ENCODE results near the gene CCL4L2. TPM values are rescaled to one million over a fixed set of nuclear protein-coding genes. Genes with fewer than 3 reads are reported as not detected.
"Not testable (repeated sequence)": the region's sequence is repeated elsewhere in the genome, so short reads cannot be mapped to it uniquely, and the experiment has no call there.

The CCL4L2 gene
- total RNA-seq = not detected
- long read RNA-seq = 0 reads

- peaks cover 50% of the 10 kb centered on the region for H3K27me3 ChIP-seq (ENCODE audit: low read depth)
- H3K27ac ChIP-seq (replicated peaks); H3K4me3 ChIP-seq; DNase-seq; H3K9me3 ChIP-seq (replicated peaks); intact Hi-C loops (cut with micrococcal nuclease); H3K36me3 ChIP-seq; H3K4me1 ChIP-seq: not testable (repeated sequence)
These were observed at the start of gene CCL4L2 for GRCh38 chr17:36210439-36211211. Gene CCL4L2 (plus strand): TSS chr17:36211063.

DNA sequence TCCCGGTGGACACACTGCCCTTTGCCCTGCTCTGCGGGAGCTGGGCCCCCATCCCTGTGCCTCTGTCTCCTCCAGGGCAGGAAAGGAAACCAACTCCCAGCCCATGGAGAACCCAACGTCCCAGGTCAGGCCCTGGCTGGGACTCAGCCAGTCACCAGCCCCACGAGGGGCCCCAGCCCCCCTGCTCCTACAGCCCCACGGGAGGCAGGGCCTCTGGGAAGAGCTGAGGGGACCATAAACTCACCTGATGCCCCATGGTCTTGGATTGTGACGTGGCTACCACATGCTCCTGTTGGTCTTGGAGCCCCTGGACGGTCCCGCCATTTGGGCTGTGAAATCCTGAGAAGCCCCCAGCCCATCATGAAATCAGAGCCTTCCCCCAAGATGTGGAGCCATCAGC lies 42.0 kb upstream of the CCL4L2 start:
- DNase-seq; H3K4me1 ChIP-seq; H3K27me3 ChIP-seq (ENCODE audit: low read depth); H3K36me3 ChIP-seq; H3K4me3 ChIP-seq; H3K9me3 ChIP-seq (replicated peaks); intact Hi-C loops (cut with micrococcal nuclease); H3K27ac ChIP-seq (replicated peaks): not testable (repeated sequence)

GRCh38 chr17:36176536-36176935 lies 34.3 kb upstream of the CCL4L2 start, which contains the start of gene TBC1D3B:
Gene TBC1D3B (minus strand): TSS chr17:36176636. CDS start chr17:36175050, 1,586 bp downstream.
- not testable (repeated sequence) for DNase-seq

GRCh38 chr17:36181446-36182175 lies 29.3 kb upstream of the CCL4L2 start:
- H3K4me3 ChIP-seq; H3K9me3 ChIP-seq (replicated peaks); intact Hi-C loops (cut with micrococcal nuclease); H3K27ac ChIP-seq (replicated peaks); H3K36me3 ChIP-seq; DNase-seq: not testable (repeated sequence)
- peaks cover 22% of the 10 kb centered on the region for H3K27me3 ChIP-seq (ENCODE audit: low read depth)
- peaks cover 12% of the 10 kb centered on the region for H3K4me1 ChIP-seq

More at GRCh38 chr17:36176536-36176935, 34.3 kb upstream of the CCL4L2 start, which contains the start of gene TBC1D3B:
- H3K4me1 ChIP-seq; H3K36me3 ChIP-seq; H3K4me3 ChIP-seq; intact Hi-C loops (cut with micrococcal nuclease); H3K27me3 ChIP-seq (ENCODE audit: low read depth); H3K9me3 ChIP-seq (replicated peaks); H3K27ac ChIP-seq (replicated peaks): not testable (repeated sequence)

DNA sequence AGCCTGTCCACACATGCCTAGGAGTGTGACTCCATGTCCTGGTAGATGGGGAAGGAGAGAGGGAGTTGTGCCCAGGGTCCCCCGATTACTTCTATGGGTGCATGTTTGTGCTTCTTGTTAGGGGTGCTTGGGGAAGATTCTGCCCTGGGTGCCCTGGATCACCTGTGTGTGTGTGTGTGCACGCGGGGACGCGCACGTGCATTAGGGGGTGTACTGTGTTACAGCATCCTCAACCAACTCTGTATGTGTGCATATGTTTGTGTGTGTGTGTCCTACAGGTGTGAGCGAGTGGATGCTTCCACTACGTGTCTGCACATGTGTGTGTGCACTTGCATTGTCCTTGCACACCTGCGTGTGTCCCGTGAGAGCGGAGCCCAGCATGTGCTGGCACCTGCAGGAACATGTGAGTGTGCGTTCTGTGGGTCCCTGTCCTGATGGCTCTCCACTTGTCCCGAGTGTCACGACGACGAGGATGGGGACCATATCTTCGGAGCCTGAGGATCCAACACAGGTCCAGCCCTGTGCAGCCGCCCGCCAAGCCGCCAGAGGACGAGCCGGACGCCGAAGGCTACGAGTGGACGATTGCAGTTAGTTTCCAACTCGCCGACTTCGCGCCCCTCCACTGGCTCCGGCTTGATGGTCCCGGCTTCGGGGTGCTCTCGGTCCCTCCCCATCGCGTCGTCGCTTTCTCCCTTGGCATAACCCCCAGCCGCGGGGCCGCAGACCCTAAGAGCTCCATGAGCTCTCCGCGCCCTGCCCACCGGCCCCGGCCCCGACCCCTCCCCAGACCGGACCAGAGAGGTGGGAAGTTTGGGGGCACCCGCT lies 28.5 kb upstream of the CCL4L2 start:
- DNase-seq = no peak
- peak overlapping the region; percentile 77 for H3K4me3 ChIP-seq
- H3K36me3 ChIP-seq = no peaks in the 10 kb centered on the region
- intact Hi-C loops (cut with micrococcal nuclease) = no loop called here
- H3K4me1 ChIP-seq = peaks cover 12% of the 10 kb centered on the region
- peak overlapping the region; percentile 59 for H3K27ac ChIP-seq (replicated peaks)
- H3K27me3 ChIP-seq (ENCODE audit: low read depth) = peaks cover 22% of the 10 kb centered on the region
- H3K9me3 ChIP-seq (replicated peaks) = no peaks in the 10 kb centered on the region
- TF ChIP-seq, protein P1, sequence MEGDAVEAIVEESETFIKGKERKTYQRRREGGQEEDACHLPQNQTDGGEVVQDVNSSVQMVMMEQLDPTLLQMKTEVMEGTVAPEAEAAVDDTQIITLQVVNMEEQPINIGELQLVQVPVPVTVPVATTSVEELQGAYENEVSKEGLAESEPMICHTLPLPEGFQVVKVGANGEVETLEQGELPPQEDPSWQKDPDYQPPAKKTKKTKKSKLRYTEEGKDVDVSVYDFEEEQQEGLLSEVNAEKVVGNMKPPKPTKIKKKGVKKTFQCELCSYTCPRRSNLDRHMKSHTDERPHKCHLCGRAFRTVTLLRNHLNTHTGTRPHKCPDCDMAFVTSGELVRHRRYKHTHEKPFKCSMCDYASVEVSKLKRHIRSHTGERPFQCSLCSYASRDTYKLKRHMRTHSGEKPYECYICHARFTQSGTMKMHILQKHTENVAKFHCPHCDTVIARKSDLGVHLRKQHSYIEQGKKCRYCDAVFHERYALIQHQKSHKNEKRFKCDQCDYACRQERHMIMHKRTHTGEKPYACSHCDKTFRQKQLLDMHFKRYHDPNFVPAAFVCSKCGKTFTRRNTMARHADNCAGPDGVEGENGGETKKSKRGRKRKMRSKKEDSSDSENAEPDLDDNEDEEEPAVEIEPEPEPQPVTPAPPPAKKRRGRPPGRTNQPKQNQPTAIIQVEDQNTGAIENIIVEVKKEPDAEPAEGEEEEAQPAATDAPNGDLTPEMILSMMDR (IDR thresholded peaks at IDR 0.05; ENCODE audit: borderline replicate concordance) = no peak

GRCh38 chr17:36183001-36183971 lies 27.6 kb upstream of the CCL4L2 start:
- TF ChIP-seq, protein P1 (IDR thresholded peaks at IDR 0.05; ENCODE audit: borderline replicate concordance) = no peak
- DNase-seq = peak; percentile 66
- intact Hi-C loops (cut with micrococcal nuclease) = no loop called here
- H3K27me3 ChIP-seq (ENCODE audit: low read depth) = peaks cover 22% of the 10 kb centered on the region
- peak overlapping the region; percentile 77 for H3K4me3 ChIP-seq
- no peaks in the 10 kb centered on the region for H3K36me3 ChIP-seq
- peaks cover 12% of the 10 kb centered on the region for H3K4me1 ChIP-seq
- no peaks in the 10 kb centered on the region for H3K9me3 ChIP-seq (replicated peaks)
- H3K27ac ChIP-seq (replicated peaks) = peak overlapping the region; percentile 59
